Measurements from ENCODE around the gene RPTOR.

Gene RPTOR

DNA sequence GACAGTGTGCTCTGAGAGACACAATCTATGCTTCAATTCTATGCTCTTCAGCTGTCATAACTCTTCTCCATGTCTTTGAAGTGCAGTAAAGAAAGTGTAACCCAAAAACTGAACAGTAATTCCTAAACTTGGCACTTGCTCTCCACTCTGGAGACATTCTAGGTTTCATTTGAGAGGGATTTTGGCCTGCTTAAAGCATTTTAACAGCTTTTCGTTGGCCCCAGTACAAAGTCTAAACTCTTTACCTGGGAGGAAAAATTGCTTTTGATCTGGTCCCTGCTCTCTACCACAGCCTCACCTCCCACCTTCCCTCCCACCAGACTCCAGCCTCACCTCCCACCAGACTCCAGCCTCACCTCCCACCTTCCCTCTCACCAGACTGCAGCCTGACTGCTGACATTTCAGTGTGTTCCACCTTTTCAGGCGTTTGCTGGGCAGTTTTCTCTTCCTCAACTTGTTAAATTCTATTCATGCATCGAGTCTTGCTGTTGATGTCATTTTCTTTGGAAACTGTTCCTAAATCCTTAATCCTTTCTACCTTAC lies 132.6 kb downstream of the RPTOR start:
- Histone ChIP-seq H3K9ac (ENCODE audit: low read length) (no peak overlapping the region), H3K9me2 (ENCODE audit: low read depth, low read length) (no peaks in the 10 kb centered on the region), H3K36me3 (ENCODE audit: insufficient read depth, low read length) (peaks cover under 1% of the 10 kb centered on the region; the same call in 1 of the 2 replicates), H3K4me1 (ENCODE audit: insufficient read depth, low read length, severe bottlenecking) (peaks cover 33% of the 10 kb centered on the region), H3K4me2 (ENCODE audit: low read length) (no peak overlapping the region), H3K9me3 (ENCODE audit: low read length) (no peaks in the 10 kb centered on the region), H4K20me1 (ENCODE audit: insufficient read depth, low read length) (no peaks in the 10 kb centered on the region), H2AFZ (ENCODE audit: low read length) (no peak overlapping the region), H3K79me2 (ENCODE audit: insufficient read depth, low read length) (no peaks in the 10 kb centered on the region), H3K4me3 (ENCODE audit: low read depth, low read length, poor library complexity, severe bottlenecking) (no peak overlapping the region), H3F3A (ENCODE audit: insufficient read depth, low read length) (peaks cover 8% of the 10 kb centered on the region; the same call in 1 of the 2 replicates), H3K27ac (ENCODE audit: low read depth, low read length, poor library complexity, severe bottlenecking) (no peak overlapping the region), H3K27me3 (ENCODE audit: insufficient read depth, low read length) (no peaks in the 10 kb centered on the region)
- TF ChIP-seq EZH2 (IDR thresholded peaks at IDR 0.05; ENCODE audit: borderline replicate concordance, low read length), result no peak
- TF ChIP-seq, protein P1, sequence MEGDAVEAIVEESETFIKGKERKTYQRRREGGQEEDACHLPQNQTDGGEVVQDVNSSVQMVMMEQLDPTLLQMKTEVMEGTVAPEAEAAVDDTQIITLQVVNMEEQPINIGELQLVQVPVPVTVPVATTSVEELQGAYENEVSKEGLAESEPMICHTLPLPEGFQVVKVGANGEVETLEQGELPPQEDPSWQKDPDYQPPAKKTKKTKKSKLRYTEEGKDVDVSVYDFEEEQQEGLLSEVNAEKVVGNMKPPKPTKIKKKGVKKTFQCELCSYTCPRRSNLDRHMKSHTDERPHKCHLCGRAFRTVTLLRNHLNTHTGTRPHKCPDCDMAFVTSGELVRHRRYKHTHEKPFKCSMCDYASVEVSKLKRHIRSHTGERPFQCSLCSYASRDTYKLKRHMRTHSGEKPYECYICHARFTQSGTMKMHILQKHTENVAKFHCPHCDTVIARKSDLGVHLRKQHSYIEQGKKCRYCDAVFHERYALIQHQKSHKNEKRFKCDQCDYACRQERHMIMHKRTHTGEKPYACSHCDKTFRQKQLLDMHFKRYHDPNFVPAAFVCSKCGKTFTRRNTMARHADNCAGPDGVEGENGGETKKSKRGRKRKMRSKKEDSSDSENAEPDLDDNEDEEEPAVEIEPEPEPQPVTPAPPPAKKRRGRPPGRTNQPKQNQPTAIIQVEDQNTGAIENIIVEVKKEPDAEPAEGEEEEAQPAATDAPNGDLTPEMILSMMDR (IDR thresholded peaks at IDR 0.05; ENCODE audit: low read length), result no peak

DNA sequence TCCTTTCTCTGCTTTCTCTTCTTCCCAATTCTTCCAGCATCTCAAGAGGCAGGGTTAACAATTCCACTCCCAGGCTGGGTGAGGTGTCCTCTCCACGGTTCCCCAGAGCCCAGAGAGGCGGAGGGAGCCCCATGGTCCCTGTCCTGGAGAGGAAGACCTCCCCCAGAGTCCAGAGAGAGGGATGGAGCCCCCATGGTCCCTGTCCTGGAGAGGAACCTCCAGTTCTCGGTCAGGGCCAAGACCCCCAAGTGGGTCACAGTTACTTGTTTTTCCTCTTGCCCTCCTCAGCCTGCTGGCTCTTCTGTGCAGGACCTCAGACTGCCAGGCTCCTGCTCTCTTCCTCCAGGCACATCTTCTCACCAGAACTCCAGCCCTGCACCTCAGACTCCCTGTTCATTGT lies 135.2 kb downstream of the RPTOR start:
- Histone ChIP-seq H3K9me2 (ENCODE audit: low read depth, low read length) (no peaks in the 10 kb centered on the region), H2AFZ (ENCODE audit: low read length) (no peak overlapping the region), H3K79me2 (ENCODE audit: insufficient read depth, low read length) (no peaks in the 10 kb centered on the region), H3K4me3 (ENCODE audit: low read depth, low read length, poor library complexity, severe bottlenecking) (no peak overlapping the region), H4K20me1 (ENCODE audit: insufficient read depth, low read length) (no peaks in the 10 kb centered on the region), H3K36me3 (ENCODE audit: insufficient read depth, low read length) (peaks cover 4% of the 10 kb centered on the region; the same call in 1 of the 2 replicates), H3K4me2 (ENCODE audit: low read length) (no peak overlapping the region), H3K9ac (ENCODE audit: low read length) (no peak overlapping the region; the same call in 1 of the 2 replicates), H3K4me1 (ENCODE audit: insufficient read depth, low read length, severe bottlenecking) (peaks cover 16% of the 10 kb centered on the region), H3K9me3 (ENCODE audit: low read length) (no peaks in the 10 kb centered on the region), H3K27me3 (ENCODE audit: insufficient read depth, low read length) (no peaks in the 10 kb centered on the region), H3F3A (ENCODE audit: insufficient read depth, low read length) (no peaks in the 10 kb centered on the region), H3K27ac (ENCODE audit: low read depth, low read length, poor library complexity, severe bottlenecking) (no peak overlapping the region)
- TF ChIP-seq, protein P1 (IDR thresholded peaks at IDR 0.05; ENCODE audit: low read length), result no peak
- TF ChIP-seq EZH2 (IDR thresholded peaks at IDR 0.05; ENCODE audit: borderline replicate concordance, low read length), result no peak

DNA sequence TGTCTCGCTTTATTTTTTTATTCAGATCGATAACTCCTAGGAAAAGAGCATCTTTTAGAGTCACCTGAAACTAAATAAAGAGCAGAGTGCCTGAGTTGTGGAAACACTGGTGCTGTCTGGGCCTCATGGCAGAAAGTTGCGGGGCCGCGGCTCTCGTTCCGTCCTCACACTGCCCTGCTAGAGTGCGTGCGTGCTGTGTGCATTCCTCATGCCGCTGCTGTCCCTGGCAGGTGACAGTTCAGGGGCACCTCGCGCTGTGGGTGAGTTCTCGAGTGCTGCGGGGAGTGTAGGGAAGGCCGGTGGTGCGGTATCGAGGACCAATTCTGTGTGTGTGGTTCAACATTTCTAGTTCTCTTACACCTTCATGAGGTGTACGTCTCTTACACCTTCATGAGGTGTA lies 136.6 kb downstream of the RPTOR start:
- Histone ChIP-seq H3K4me3 (ENCODE audit: low read depth, low read length, poor library complexity, severe bottlenecking) (no peak overlapping the region), H3K4me2 (ENCODE audit: low read length) (no peak overlapping the region), H3K36me3 (ENCODE audit: insufficient read depth, low read length) (peaks cover 10% of the 10 kb centered on the region; the same call in 1 of the 2 replicates), H3K79me2 (ENCODE audit: insufficient read depth, low read length) (no peaks in the 10 kb centered on the region), H3K4me1 (ENCODE audit: insufficient read depth, low read length, severe bottlenecking) (peaks cover 20% of the 10 kb centered on the region), H3K27me3 (ENCODE audit: insufficient read depth, low read length) (no peaks in the 10 kb centered on the region), H3K9me3 (ENCODE audit: low read length) (no peaks in the 10 kb centered on the region), H3F3A (ENCODE audit: insufficient read depth, low read length) (no peaks in the 10 kb centered on the region), H4K20me1 (ENCODE audit: insufficient read depth, low read length) (no peaks in the 10 kb centered on the region), H3K9ac (ENCODE audit: low read length) (no peak overlapping the region), H3K27ac (ENCODE audit: low read depth, low read length, poor library complexity, severe bottlenecking) (no peak overlapping the region), H2AFZ (ENCODE audit: low read length) (no peak overlapping the region), H3K9me2 (ENCODE audit: low read depth, low read length) (no peaks in the 10 kb centered on the region)
- TF ChIP-seq, protein P1 (IDR thresholded peaks at IDR 0.05; ENCODE audit: low read length), result no peak
- no peak for TF ChIP-seq EZH2 (IDR thresholded peaks at IDR 0.05; ENCODE audit: borderline replicate concordance, low read length)

All from OCI-LY1 (cell line).